COLO829 (cell line): ENCODE data around the gene EPHX1.
"Not testable (repeated sequence)": the region's sequence is repeated elsewhere in the genome, so short reads cannot be mapped to it uniquely, and the experiment has no call there.

Source experiments
- DNase-seq: peaks from one replicate; pipeline ENCODE4 v3.0.0; 2012; ENCODE audit warnings: low spot score

Gene EPHX1

GRCh38 chr1:225816643-225817538, 7.0 kb downstream of the EPHX1 start:
- no peak for DNase-seq

- DNase-seq: peak; percentile 74
Measured at GRCh38 chr1:225817611-225818061, 7.7 kb downstream of the EPHX1 start.

GRCh38 chr1:225818229-225818628, 8.3 kb downstream of the EPHX1 start:
- no peak for DNase-seq

- no peak for DNase-seq
Measured at GRCh38 chr1:225819346-225820192, 9.6 kb downstream of the EPHX1 start.

- DNase-seq: no peak
Measured at GRCh38 chr1:225820522-225821120, 10.7 kb downstream of the EPHX1 start.

GRCh38 chr1:225822655-225823403, 12.9 kb downstream of the EPHX1 start:
- DNase-seq: no peak

- DNase-seq: no peak
Measured at GRCh38 chr1:225823811-225824261, 13.9 kb downstream of the EPHX1 start.

GRCh38 chr1:225824533-225824941, 14.6 kb downstream of the EPHX1 start:
- no peak for DNase-seq

GRCh38 chr1:225825078-225825477, 15.2 kb downstream of the EPHX1 start:
- DNase-seq: no peak

- no peak for DNase-seq
Measured at GRCh38 chr1:225825607-225826007, 15.7 kb downstream of the EPHX1 start.

GRCh38 chr1:225827076-225827475, 17.2 kb downstream of the EPHX1 start:
- DNase-seq: no peak

GRCh38 chr1:225828706-225829345, 18.9 kb downstream of the EPHX1 start:
- no peak for DNase-seq

- DNase-seq: no peak
Measured at GRCh38 chr1:225830841-225831240, 20.9 kb downstream of the EPHX1 start.

GRCh38 chr1:225834417-225835329, 24.7 kb downstream of the EPHX1 start:
- DNase-seq: no peak

GRCh38 chr1:225835856-225836255, 25.9 kb downstream of the EPHX1 start:
- DNase-seq: no peak

GRCh38 chr1:225836296-225836695, 26.4 kb downstream of the EPHX1 start:
- not testable (repeated sequence) for DNase-seq

- no peak for DNase-seq
Measured at GRCh38 chr1:225838793-225839192, 28.9 kb downstream of the EPHX1 start.

- no peak for DNase-seq
Measured at GRCh38 chr1:225840223-225840610, 30.3 kb downstream of the EPHX1 start.

GRCh38 chr1:225840713-225841112, 30.8 kb downstream of the EPHX1 start:
- no peak for DNase-seq

GRCh38 chr1:225842074-225842473, 32.1 kb downstream of the EPHX1 start:
- DNase-seq: no peak
